Measurements from ENCODE around the gene CDH13. TPM values are rescaled to one million over a fixed set of nuclear protein-coding genes. Genes with fewer than 3 reads are reported as not detected.

CDH13 gene
- total and polyA plus RNA-seq, 2 of the 8 experiments (the other 6 are each of a cell fraction or from before 2014, with no cell fraction given): 2.3 to 2.4 TPM

DNA sequence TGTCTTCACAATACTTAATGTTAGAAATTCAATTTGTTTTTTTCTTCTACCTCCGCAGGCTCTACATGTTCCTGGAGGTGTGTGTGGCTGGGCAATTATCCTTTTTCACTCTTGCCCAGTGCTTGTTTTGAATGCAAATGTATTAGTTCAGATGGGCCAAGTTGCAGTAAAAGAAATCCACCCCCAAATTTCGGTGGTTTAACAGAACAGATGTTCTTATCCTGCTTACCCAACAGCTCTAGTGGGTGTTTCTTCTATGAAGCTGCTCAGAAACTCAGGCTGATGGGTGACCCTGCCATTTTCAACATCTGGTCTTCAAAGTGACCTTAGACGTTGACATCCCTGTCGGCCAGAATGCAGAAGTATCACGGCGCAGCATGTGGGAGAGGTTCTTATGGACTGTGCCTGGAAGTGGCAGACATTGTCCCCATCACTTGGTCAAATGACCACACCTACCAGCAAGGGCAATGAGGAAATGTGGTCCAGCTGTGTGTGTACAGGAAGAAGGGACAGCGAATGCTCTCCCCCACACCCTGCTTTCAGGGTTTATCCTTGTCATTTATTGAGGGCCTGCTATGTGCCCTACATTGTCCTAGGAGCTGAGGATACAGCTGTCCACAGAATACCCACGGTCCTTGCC is 157.3 kb downstream of the CDH13 start:
- Histone ChIP-seq H3K23me2 (ENCODE audit: low read depth, low read length) (peaks cover 3% of the 10 kb centered on the region; the same call in 1 of the 2 replicates), H2BK20ac (ENCODE audit: low read length) (no peak overlapping the region), H3K4me3 (ENCODE audit: extremely low read depth in 1 of 4, insufficient read depth in 2 of 4, low read depth in 3 of 4, low read length in 4 of 4) (no peak overlapping the region), H2BK12ac (ENCODE audit: low read depth, low read length) (no peak overlapping the region), H4K8ac (ENCODE audit: extremely low read depth, insufficient read depth, low read length) (no peak overlapping the region), H3K36me3 (ENCODE audit: control insufficient read depth in 2 of 4, insufficient read depth in 4 of 4, low read length in 3 of 4) (no peaks in the 10 kb centered on the region), H3K4me2 (ENCODE audit: insufficient read depth in 1 of 2, low read depth in 2 of 2, low read length in 2 of 2) (no peak overlapping the region), H3K27me3 (replicated peaks in 1 of 4; ENCODE audit: control insufficient read depth in 3 of 4, extremely low read depth in 1 of 4, insufficient read depth in 3 of 4, low read length in 3 of 4) (no peaks in the 10 kb centered on the region), H3K4ac (replicated peaks; ENCODE audit: insufficient read length, low read depth, low read length) (no peak overlapping the region), H2AFZ (ENCODE audit: low read length) (no peak overlapping the region), H2AK5ac (ENCODE audit: low read depth, low read length) (no peak overlapping the region), H4K5ac (ENCODE audit: insufficient read length, low read depth, low read length) (no peak overlapping the region), H2BK15ac (ENCODE audit: low read length) (no peak overlapping the region; the same call in 1 of the 2 replicates), H2BK5ac (ENCODE audit: low read depth, low read length) (no peak overlapping the region), H3K18ac (ENCODE audit: extremely low read depth, low read length) (no peak overlapping the region), H3K79me1 (ENCODE audit: low read depth, low read length) (no peaks in the 10 kb centered on the region), H2BK120ac (replicated peaks; ENCODE audit: low read depth, low read length) (no peak overlapping the region), H3K4me1 (replicated peaks in 1 of 4; ENCODE audit: control insufficient read depth in 3 of 4, insufficient read depth in 4 of 4, low read length in 3 of 4) (peaks cover 0 to 14% (median 6%) of the 10 kb centered on the region in 4 experiments; a peak in 6 of 7 replicates), H4K91ac (replicated peaks; ENCODE audit: insufficient read length, low read length) (no peak overlapping the region), H3K14ac (ENCODE audit: insufficient read length) (no peak overlapping the region), H4K20me1 (replicated peaks in 1 of 2; ENCODE audit: control insufficient read depth in 1 of 2, insufficient read depth in 2 of 2, low read length in 2 of 2) (no peaks in the 10 kb centered on the region), H3K56ac (replicated peaks; ENCODE audit: insufficient read length, low read depth, low read length) (no peak overlapping the region), H3K23ac (ENCODE audit: insufficient read length) (no peak overlapping the region), H3K27ac (ENCODE audit: low read depth, low read length) (no peak overlapping the region), H3K9me3 (ENCODE audit: insufficient read depth in 2 of 2, low read depth in 1 of 2, low read length in 1 of 2) (no peaks in the 10 kb centered on the region; a peak in 1 of 4 replicates), H3K9ac (replicated peaks in 1 of 4; ENCODE audit: extremely low read depth in 1 of 4, low read depth in 3 of 4, low read length in 3 of 4) (no peak overlapping the region), H3K79me2 (ENCODE audit: control insufficient read depth in 1 of 2, insufficient read depth in 2 of 2, low read length in 2 of 2) (no peaks in the 10 kb centered on the region)
- POLR2A ChIA-PET (ENCODE audit: partially characterized antibody): no interaction called here
- DNase-seq (ENCODE audit: low read depth in 1 of 2, low spot score in 2 of 2) (no peak), FAIRE-seq (no peak)
- WGBS, 2 experiments (ENCODE audit: extremely low coverage in 1 of 2, insufficient coverage in 1 of 2, insufficient read length in 1 of 2, insufficient replicate concordance in 2 of 2, low coverage in 1 of 2, low lambda C conversion rate in 2 of 2, missing lambda C conversion rate in 1 of 2): 76% methylated on average over 8 of the region's 8 CpGs; no CpG with 5 or more reads in 1 of the 2 experiments
- CTCF ChIA-PET (ENCODE audit: partially characterized antibody): interaction anchor here (0.6 to 0.8 kb wide), 2 partner anchors 200 to 415 kb away, joined by 3 read pairs; no protein-coding TSS in a partner anchor
- TF ChIP-seq JUND (IDR thresholded peaks at IDR 0.05; ENCODE audit: low read length): no peak
